CD4-positive, alpha-beta T cell treated with Interleukin-15 for 1 hour (primary cell): Measurements from ENCODE around the gene USH2A.
"Not testable (repeated sequence)": the region's sequence is repeated elsewhere in the genome, so short reads cannot be mapped to it uniquely, and the experiment has no call there.

Experiments used
- DNase-seq: peaks from one replicate; pipeline ENCODE4 v3.0.0-alpha.2; 2020

USH2A gene

GRCh38 chr1:216390956-216391355, 32.3 kb downstream of the USH2A start:
- no peak for DNase-seq

GRCh38 chr1:216389774-216390173, 33.5 kb downstream of the USH2A start:
- no peak for DNase-seq

- DNase-seq: no peak
Measured at GRCh38 chr1:216388558-216388957, 34.7 kb downstream of the USH2A start.

- no peak for DNase-seq
Measured at GRCh38 chr1:216387782-216388181, 35.5 kb downstream of the USH2A start.

- no peak for DNase-seq
Measured at GRCh38 chr1:216379441-216379840, 43.8 kb downstream of the USH2A start.

DNA sequence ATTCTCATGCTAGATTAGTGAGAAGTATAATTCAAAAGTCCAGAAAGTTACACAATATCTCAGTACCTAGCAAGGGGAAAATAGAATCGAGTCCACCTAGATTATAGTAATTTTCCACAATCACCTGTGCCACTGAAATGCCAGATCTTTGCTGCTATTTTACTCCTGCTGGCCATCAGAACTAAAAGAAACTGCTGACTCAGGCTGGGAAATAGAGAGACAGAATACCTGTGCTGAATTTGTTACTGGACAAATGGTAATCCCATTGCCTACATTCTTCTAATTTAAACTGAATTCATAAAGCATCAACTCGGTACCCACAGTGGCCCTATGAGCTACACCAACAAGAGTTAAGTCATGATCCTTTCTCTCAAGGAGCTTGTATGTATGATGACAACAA, 55.0 kb downstream of the USH2A start:
- no peak for DNase-seq

DNA sequence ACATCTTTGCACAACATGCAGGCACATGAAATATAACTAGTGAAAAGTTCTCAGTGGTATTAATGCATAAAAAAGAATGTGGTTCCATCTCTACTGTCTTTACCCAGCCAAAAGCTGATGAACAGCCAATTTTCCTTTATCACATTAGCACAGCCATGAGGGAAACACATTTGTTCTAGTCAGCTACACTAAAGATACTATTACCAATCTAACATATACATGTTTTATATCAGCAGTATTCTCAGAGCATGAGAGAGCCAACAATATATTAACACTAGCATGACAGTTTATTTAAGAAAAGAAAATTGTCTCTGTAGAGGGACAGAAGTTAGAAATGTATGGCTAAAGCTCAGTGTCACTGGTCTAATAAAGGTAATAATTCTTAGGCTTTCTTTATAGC, 56.3 kb downstream of the USH2A start:
- DNase-seq: no peak

DNA sequence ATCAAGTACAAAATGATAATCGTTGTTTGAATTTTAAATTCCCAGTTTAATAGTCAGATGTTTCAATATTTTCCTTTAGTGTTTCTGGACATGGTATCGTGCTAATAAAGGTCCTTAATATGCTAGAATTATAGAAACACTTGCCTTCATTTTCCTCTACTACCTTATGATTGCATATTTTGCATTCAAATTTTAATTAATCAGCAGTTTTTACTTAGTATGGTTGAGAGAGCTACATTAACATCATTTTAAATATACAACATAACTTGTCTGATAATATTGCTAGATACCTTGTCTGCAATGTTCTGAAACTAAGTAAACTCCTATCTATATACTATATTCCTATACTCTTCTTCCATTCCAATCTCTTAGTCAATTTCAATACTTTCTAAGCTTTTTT, 66.3 kb downstream of the USH2A start:
- DNase-seq: no peak

DNA sequence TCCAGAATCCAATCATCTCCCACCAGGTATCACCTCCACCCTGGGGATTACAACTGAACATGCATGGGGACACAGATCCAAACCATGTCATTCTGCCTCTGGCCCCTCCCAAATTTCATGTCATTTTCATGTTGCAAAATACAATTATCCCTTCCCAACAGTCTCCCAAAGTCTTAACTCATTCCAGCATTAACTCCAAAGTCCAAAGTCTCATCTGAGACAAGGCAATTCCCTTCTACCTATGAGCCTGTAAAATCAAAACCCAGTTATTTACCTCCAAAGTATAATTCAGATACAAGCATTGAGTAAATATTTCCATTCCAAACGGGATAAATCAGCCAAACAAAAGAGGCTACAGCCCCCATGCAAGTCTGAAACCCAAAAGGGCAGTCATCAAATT, 73.1 kb downstream of the USH2A start:
- DNase-seq: no peak

GRCh38 chr1:216346526-216346925, 76.7 kb downstream of the USH2A start:
- DNase-seq: no peak

DNA sequence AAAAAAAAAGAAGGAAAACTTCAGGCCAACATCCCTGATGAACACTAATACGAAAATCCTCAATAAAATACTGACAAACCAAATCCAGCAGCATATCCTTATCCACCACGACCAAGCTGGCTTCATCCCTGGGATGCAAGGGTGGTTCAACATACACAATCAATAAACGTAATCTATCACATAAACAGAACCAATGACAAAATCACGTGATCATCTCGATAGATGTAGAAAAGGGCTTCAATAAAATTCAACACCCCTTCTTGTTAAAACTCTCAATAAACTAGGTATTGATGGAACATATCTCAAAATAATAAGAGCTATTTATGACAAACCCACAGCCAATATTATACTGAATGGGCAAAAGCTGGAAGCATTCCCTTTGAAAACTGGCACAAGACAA, 82.7 kb downstream of the USH2A start:
- not testable (repeated sequence) for DNase-seq

DNA sequence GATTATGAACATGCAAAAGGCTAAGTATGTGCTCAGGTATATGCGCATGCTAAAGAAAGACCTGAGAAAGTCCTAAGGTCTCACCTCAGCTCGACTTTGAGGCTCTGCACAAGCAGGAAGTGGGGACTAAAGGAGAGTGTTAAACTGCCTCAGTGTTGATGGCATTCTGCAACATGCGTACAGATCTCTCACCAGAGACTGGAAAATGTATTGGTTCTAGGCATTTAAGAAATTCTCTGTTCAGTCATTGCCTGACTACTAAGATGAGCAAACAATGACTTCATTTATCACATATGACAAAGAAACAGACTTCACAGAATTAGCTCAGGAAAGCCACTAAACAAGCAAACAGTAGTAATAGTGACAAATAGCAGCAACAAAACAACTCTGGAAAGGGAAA, 90.8 kb downstream of the USH2A start:
- DNase-seq: no peak

- no peak for DNase-seq
Measured at GRCh38 chr1:216332003-216332402, 91.2 kb downstream of the USH2A start.

GRCh38 chr1:216331211-216331610, 92.0 kb downstream of the USH2A start:
- no peak for DNase-seq

- no peak for DNase-seq
Measured at GRCh38 chr1:216330262-216330661, 93.0 kb downstream of the USH2A start.

- no peak for DNase-seq
Measured at GRCh38 chr1:216325946-216326345, 97.3 kb downstream of the USH2A start.

GRCh38 chr1:216325336-216325735, 97.9 kb downstream of the USH2A start:
- no peak for DNase-seq

GRCh38 chr1:216323344-216323743, 99.9 kb downstream of the USH2A start:
- no peak for DNase-seq

DNA sequence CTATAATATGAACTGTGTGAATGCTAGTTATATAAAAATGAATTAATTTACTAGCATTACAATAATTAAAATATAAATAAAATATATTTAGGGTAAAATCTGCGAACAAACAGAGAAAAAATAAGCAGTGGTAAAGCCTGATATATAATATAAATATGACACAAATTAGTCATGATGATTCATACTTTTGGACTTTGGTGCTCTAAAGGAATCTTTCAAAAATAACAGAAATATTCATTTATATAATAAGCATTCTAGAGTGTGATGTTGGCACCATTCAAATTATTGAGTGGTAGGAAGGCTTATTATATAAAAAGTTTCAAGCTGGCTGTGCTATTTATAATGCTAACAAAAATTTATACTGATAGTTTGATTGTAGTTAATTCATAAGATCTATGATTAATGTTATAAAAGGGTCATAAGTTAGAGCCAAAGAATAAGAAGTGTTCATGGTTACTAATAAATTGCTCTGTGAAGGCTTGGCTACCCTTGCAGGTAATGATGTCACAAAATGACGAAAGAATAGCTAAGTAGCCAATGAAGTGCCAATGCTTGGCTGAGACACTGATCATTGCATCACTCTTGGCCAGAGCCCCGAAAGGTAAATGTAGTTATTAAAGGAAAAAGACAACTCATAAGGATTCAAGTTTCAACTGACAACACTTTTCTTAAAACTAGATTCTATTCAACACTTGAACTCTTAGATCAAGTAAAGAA, 108.7 kb downstream of the USH2A start:
- DNase-seq: no peak

- no peak for DNase-seq
Measured at GRCh38 chr1:216310776-216311175, 112.5 kb downstream of the USH2A start.

DNA sequence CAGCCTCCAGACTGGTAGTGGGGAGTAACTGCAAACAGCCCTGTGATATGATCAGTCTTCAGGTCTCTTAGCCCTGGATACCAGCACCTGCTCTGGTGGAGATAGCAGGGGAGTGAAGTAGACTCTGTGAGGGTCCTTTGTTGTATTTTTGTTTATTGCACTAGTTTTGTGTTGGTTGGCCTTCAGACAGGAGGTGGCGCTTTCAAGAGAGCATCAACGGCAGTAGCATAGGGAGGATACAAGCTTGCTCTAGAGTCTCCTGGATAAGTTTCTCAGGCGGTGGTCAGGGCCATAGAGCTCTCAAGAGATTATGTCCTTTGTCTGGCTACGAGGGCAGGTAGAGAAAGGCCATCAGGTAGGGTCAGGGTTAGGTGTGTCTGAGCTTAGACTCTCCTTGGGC, 116.4 kb downstream of the USH2A start:
- no peak for DNase-seq

DNA sequence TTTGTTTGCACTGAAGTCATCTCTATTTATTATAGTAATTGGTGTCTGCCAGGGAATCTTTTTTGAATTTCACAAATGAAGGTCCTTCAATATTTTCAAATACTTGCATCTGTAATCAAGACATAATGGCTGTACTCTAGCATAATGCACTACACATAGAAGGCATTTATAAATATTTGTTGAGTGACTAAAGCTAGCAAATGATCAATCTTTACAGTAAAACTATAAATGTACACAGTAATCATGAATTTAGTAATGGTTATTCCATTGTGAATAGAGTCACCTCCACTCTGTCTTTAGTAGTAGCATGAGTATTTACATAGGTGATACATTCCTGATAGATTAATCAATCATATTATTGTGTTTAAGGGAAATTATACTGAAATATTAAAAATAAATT, 119.6 kb downstream of the USH2A start:
- no peak for DNase-seq

DNA sequence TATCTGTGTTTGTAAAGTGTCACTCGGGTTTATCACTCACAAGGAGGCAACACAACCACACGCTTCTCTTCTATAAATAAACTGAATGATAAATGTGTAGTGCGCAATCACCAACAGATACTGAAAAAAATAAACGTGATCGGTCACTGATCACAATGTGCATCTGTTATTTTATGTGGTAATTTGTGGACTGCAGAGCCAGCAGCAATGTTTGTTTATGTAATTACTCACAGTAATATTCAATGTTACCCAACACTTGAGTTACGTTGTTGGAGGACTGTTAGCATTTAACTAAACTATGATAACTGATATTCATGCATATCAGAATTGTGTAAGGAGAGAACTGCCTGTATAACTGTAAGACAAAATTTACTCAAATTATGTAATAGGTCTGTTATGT, 129.6 kb downstream of the USH2A start:
- DNase-seq: no peak

DNA sequence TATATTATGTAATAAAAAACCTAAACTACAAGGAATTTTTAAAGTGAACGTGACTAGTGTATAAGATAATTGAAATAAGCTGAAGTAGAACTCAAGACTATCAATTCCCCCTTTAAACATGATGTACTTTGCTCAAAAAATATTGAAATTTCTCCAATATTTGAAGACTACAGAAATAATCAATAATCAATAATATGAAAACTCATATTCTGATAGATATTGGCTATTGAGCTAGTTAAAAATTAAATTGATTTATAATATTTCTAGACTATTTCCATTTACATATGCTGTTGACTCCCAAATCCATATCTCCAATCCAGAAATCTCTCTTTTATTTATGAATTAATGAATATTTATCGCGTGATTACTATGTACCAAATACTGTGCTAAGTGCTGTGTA, 133.2 kb downstream of the USH2A start:
- DNase-seq: no peak

DNA sequence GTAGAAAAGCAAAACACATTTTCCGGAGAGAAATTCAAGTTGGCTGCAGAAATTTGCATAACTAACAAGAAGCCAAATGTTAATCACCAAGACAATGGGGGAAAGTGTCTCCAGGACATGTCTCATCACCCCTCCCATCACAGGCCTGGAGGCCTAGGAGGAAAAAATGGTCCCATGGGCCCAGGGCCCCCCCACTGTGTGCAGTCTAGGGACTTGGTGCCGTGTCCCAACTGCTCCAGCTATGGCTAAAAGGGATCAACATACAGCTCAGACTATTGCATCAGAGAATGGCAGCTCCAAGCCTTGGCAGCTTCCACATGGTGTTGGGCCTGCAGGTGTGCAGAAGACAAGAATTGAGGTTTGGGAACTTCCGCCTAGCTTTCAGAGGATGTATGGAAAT, 138.2 kb downstream of the USH2A start:
- DNase-seq: no peak

DNA sequence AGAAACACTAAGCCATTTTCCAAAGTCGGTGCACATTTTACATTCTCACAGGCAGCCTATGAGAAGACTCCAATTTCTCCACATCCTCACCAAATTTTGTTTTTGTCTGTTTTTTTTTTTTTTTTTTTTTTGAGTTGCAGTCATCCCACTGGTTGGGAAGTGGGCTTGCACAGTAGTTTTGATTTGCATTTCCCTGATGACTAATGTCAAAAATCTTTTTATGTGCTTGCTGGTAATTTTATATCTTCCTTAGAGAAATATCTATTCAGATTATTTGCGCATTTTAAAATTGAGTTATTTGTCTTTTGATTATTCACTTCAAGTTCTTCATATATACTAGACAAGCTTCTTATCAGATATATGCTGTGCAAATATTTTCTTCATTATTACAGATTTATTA, 141.5 kb downstream of the USH2A start:
- DNase-seq: no peak
